GM12801 (cell line): Measurements from ENCODE around the gene CAMK2D.

Experiments used
- CTCF ChIP-seq: IDR thresholded peaks from one replicate; pipeline ENCODE4 v1.5.1; 2011; ENCODE audit warnings: control low read depth; ENCODE audit not compliant: insufficient read length; ENCODE audit errors: extremely low read depth

The CAMK2D gene

DNA sequence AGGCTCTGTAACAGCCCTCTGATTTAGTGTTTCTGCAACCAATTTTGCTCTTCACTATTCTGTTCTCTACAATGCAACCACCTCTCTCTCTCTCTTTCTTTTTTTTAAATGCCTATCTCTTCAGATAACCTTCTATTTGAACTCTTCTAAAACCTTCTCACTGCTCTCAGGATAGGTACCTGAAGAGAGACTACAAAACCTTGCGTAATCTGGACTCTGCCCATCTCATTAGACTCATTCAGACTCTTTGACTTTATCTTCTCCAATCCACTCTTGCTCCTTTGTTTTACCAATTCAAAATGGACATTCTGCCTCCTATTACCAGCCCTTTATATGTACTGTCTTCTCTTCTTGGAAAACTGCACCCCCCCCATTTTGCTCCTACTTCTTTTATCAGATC is 291.6 kb downstream of the CAMK2D start:
- no peak for TF ChIP-seq CTCF

- TF ChIP-seq CTCF: no peak
Measured at GRCh38 chr4:113469023-113469390, 292.5 kb downstream of the CAMK2D start.

DNA sequence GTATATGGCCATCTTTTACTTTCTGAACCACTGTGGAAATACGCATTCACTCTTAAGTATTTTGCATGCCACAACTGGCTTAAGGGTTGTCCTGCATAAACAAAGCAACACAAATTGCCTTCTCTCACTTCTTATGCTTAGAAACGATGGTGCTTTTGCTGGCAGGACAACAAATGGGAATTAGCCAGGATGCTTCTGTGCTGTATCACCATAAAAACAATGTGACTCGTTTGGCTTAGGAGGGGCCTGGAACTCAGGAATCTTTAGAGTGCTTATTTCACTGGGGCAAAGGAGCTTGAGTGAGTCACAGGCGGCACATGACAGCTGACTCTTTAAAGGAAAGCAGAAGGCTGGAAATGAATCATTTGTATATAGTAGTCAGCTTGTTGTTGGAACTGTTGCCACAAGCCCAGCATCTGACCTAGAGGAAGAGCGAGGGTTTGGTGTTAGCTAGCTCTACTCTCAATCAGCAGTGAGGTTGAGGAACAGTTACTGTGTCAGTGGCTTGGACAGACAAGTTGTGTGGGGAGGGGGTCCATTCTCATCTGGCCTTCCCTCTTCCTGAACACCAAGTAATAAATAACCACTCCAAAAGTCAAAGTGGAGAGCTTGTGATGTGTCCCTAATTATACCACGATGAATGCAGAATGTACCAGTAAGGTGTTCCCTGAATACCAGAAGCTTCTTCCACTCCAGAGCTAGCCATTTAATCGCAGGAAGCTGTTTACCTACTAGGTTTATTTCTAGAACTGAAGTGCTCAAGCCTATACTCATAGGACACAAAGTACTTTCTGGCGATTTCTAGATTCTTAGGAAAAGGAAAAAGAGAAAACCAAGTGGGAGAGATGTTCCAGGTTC is 293.1 kb downstream of the CAMK2D start:
- no peak for TF ChIP-seq CTCF

- TF ChIP-seq CTCF: no peak
Measured at GRCh38 chr4:113467581-113467980, 294.0 kb downstream of the CAMK2D start.

GRCh38 chr4:113462286-113462685 is 299.3 kb downstream of the CAMK2D start:
- no peak for TF ChIP-seq CTCF

DNA sequence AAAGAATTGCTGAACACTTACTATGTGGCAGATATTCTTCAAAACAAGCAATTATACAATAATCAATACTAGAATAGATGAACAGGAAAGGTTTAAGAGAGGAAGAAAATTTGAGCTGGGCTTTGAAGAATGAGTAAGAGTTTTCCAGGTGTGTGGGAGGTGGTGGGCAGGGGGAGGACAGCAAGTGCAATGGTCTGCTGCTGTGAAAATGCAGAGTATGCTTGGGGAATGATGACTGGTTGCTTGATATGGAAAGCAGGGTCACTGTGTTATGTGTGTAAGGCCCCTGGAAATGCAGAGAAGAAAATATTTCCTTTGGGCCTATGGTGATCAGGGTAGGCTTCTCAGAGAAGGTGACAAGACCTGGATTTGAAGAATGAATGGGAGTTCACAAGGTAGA is 300.3 kb downstream of the CAMK2D start:
- no peak for TF ChIP-seq CTCF

- no peak for TF ChIP-seq CTCF
Measured at GRCh38 chr4:113457886-113458285, 303.7 kb downstream of the CAMK2D start.

DNA sequence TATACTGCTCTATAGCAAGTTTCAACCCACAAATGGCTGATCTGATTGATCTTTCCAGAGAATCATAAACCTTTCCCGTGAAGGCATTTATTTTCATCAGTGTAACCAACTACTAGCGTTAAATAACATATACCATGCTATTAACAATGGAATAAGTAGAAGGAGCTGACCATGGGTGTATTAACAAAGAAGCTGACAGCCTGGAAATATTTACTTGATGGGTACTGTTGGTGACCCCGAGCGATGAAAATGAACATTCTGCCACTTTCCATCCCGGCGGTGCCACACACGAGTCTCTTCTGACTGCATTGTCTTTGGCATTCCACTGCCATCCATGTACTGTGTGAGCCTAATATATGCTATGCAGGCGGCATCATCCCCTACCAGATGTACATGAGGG is 304.4 kb downstream of the CAMK2D start:
- no peak for TF ChIP-seq CTCF
